Measurements from ENCODE around the gene PUS7L. TPM values are rescaled to one million over a fixed set of nuclear protein-coding genes. Genes with fewer than 3 reads are reported as not detected.

Gene PUS7L, protein sequence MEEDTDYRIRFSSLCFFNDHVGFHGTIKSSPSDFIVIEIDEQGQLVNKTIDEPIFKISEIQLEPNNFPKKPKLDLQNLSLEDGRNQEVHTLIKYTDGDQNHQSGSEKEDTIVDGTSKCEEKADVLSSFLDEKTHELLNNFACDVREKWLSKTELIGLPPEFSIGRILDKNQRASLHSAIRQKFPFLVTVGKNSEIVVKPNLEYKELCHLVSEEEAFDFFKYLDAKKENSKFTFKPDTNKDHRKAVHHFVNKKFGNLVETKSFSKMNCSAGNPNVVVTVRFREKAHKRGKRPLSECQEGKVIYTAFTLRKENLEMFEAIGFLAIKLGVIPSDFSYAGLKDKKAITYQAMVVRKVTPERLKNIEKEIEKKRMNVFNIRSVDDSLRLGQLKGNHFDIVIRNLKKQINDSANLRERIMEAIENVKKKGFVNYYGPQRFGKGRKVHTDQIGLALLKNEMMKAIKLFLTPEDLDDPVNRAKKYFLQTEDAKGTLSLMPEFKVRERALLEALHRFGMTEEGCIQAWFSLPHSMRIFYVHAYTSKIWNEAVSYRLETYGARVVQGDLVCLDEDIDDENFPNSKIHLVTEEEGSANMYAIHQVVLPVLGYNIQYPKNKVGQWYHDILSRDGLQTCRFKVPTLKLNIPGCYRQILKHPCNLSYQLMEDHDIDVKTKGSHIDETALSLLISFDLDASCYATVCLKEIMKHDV
- total RNA-seq (2014; rRNA removed; shearing (Covaris generic)) = 11.5 and 19.0 TPM in 2 replicates
- polyA plus RNA-seq (2015; cell fraction: cytosol; rRNA removed) = 3.9 and 8.8 TPM in 2 replicates
- polyA plus RNA-seq (2015; cell fraction: nucleus; rRNA removed) = 15.0 and 16.2 TPM in 2 replicates

- in situ Hi-C loops (cut with HindIII; ENCODE audit: low pct_unique_long_range_greater_than_20kb, low sequenced_read_pairs) = no loop called here
- DNase-seq (ENCODE audit: low read depth, low spot score) = peak; percentile 98
These were observed at the start of gene PUS7L, which contains the start of gene IRAK4 for GRCh38 chr12:43758728-43759563. Gene PUS7L, minus strand, starts transcription at chr12:43758790. Its CDS starts 3,545 bp downstream, at chr12:43755245. Gene IRAK4, plus strand, starts transcription at chr12:43758951. Its CDS starts 9,161 bp downstream, at chr12:43768112.

GRCh38 chr12:43807386-43807785 is 48.8 kb upstream of the PUS7L start:
- in situ Hi-C loops (cut with HindIII; ENCODE audit: low pct_unique_long_range_greater_than_20kb, low sequenced_read_pairs) = no loop called here
- DNase-seq (ENCODE audit: low read depth, low spot score) = no peak

DNA sequence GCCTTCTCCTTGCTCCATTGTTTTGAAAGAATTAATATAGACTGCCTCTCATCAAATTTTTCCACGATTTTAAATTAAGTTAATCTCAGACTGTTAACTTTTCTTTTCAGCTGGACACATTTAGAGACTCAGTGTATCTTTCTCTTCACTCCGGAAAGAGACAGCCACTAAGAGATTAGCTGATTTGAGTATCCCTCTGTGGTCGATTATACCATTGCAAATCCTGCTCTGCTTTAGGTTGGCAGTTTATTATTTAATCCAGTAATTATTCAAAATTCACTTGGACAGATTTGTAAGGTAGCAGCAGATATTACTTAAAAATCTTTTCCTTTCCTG is 48.1 kb upstream of the PUS7L start:
- no peak for DNase-seq (ENCODE audit: low read depth, low spot score)
- in situ Hi-C loops (cut with HindIII; ENCODE audit: low pct_unique_long_range_greater_than_20kb, low sequenced_read_pairs) = no loop called here

- in situ Hi-C loops (cut with HindIII; ENCODE audit: low pct_unique_long_range_greater_than_20kb, low sequenced_read_pairs) = no loop called here
- DNase-seq (ENCODE audit: low read depth, low spot score) = peak; percentile 84
These were observed 47.5 kb upstream of the PUS7L start, which contains the start of gene TWF1 for GRCh38 chr12:43805860-43806736. Gene TWF1, minus strand, starts transcription at chr12:43806317. Its CDS starts 72 bp downstream, at chr12:43806245.

DNA sequence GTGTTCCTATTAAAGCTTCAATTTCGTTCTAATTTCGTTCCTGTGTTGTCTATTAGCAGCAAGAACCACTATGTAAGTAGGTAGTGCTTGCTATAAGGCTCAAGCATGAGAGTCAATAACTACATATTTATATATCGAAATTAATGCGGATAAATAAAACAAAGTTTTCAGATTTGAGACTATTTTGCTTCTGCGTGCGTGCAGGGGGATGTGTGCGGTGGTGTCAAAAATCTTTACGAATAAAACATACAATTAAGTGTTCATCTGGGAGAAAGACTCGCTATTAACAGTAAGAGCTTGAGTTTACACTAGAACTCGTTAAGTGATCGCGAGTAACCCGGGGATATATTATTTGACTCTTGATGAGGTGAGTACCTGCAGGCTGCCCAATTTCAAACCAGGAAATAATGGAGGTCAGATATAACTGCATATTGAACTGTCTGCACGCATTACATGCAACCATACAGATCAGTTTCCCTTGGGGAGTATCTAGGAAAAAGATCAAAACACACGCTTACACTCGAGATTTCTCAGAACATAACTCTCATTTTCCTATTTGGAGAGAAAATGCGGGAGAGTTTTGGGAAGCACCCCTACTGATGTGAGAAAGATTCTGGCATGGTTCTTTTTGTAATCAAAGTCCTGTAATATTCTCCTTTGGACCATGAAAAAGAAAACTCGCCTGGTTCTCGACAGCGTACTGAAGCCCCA is 46.7 kb upstream of the PUS7L start:
- in situ Hi-C loops (cut with HindIII; ENCODE audit: low pct_unique_long_range_greater_than_20kb, low sequenced_read_pairs) = no loop called here
- DNase-seq (ENCODE audit: low read depth, low spot score) = peak; percentile 27

DNA sequence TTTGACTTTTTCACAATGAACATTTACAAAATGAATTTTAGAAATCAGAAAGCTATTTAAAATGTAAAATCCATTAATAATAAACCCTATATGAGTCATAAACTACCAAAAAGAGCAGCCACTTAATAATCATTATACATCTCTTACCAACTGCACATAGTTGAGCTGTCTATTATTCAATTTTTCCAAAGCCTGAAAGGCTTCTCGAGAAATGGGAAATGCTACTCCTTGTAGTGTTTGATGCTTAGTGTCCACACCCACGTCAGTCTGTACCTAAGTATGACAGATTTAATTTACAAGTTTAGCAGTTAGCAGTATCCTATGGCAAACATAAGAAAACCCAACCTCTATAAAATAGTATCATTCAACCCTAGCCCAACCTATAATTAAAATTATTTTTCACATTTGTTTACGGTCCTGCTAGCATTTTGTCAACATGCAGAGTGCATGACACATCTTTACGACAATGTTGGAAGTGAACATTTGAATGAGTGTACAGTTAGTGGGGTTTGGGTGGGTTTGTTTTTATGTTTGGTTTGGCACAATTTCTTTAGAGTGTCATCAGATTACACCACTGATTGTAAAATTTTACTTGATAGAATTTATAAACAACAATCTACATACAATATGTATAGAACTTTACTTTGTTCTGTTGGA is 39.1 kb upstream of the PUS7L start:
- in situ Hi-C loops (cut with HindIII; ENCODE audit: low pct_unique_long_range_greater_than_20kb, low sequenced_read_pairs) = no loop called here
- DNase-seq (ENCODE audit: low read depth, low spot score) = no peak

- no peak for DNase-seq (ENCODE audit: low read depth, low spot score)
- in situ Hi-C loops (cut with HindIII; ENCODE audit: low pct_unique_long_range_greater_than_20kb, low sequenced_read_pairs) = no loop called here
These were observed 37.2 kb upstream of the PUS7L start for GRCh38 chr12:43795716-43796280.

DNA sequence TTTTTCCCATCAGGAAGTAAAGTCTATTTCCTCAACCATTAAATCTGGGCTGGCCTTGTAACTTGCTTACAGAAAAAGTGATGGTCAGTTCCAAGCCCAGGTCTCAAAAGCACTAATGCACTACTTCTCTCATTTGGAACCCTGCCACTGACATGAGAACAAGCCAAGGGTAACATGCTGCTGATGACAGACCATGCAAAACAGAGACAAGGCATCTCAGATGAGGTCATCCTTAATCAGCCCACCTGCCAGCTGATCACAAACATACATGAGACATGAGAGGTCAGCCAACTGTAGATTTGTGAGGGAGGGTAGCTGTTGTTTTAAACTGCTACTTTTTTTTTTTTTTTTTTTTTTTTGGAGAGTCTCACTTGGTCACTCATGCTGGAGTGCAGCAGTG is 31.4 kb upstream of the PUS7L start:
- in situ Hi-C loops (cut with HindIII; ENCODE audit: low pct_unique_long_range_greater_than_20kb, low sequenced_read_pairs) = loop anchor here (10.0 kb wide), 1 partner anchor 95 kb away; no protein-coding TSS in a partner anchor
- DNase-seq (ENCODE audit: low read depth, low spot score) = no peak

DNA sequence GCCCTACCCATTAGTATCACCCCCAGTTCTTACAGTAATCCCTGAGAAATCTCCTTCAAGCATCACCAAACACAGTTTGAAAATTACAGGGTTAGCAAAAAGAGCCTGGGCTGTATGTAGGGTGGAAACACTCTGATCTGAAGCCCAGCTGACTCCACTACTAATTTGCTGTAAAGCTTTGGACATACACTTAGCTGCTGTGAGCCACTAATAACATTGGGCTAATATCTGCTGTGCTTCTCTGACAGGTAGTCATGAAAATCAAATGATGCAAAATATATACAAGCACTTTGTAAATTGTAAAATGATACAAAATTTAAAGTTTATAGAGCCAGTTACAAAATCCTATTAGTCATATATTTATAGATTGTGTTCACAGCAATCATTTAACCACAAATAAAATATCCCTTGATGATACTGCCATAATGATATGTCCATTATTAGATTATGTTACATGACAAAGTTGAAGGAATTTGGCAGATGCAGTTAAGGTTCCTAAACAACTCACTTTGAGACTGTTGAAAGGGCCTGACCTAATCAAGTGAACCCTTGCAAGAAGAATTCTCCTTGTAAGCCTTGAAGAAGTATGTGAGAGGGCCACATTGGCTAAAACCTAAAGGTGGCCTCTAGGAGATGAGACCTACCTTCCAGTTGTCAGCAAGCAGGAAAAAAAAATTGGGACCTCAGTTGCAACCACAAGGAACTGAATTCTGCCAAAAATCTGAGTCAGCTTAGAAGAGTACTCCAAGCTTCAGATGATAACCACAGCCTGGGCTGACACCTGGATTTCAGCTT is 28.5 kb upstream of the PUS7L start:
- DNase-seq (ENCODE audit: low read depth, low spot score) = no peak
- in situ Hi-C loops (cut with HindIII; ENCODE audit: low pct_unique_long_range_greater_than_20kb, low sequenced_read_pairs) = loop anchor here (10.0 kb wide), 1 partner anchor 98 kb away; no protein-coding TSS in a partner anchor

DNA sequence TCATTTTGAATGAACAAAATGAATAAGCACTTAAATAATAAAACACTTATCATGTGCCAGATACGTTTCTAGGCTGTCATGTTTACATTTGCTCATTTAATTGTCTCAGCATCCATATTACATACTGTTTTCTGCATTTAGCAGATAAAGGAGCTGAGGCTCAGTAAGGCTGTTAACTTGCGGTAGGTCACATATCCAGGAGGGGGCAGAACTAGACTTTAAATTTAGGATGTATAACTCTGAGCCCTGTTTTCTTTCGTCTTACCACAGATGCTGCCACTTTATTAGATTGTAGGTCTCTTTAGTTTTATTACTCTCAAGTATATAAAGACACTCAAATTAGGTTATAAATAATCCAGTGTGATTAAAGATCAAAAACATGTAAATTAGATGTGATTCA is 17.9 kb upstream of the PUS7L start:
- in situ Hi-C loops (cut with HindIII; ENCODE audit: low pct_unique_long_range_greater_than_20kb, low sequenced_read_pairs) = no loop called here
- peak; percentile 78 for DNase-seq (ENCODE audit: low read depth, low spot score)

DNA sequence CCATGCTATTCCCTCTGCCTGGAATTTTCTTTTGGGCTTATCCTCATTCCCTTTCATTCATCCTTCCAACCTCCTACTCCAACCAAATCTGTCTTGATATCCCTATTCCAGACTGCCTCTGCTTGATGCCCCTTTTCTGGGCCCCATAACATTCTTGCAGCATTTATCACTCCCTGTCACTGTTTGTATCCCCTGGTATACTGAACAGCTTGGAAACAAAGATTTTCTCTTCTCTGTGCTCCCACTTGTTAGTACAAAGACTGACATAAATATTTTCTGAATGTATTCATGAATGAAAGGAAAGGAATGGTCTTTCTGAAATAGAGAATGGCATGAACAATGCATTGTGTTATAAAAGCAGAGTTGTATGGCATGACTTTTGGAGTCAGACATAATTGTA is 7.7 kb upstream of the PUS7L start:
- DNase-seq (ENCODE audit: low read depth, low spot score) = no peak
- in situ Hi-C loops (cut with HindIII; ENCODE audit: low pct_unique_long_range_greater_than_20kb, low sequenced_read_pairs) = no loop called here

- no peak for DNase-seq (ENCODE audit: low read depth, low spot score)
- in situ Hi-C loops (cut with HindIII; ENCODE audit: low pct_unique_long_range_greater_than_20kb, low sequenced_read_pairs) = no loop called here
These were observed 5.9 kb upstream of the PUS7L start for GRCh38 chr12:43764528-43764927.

DNA sequence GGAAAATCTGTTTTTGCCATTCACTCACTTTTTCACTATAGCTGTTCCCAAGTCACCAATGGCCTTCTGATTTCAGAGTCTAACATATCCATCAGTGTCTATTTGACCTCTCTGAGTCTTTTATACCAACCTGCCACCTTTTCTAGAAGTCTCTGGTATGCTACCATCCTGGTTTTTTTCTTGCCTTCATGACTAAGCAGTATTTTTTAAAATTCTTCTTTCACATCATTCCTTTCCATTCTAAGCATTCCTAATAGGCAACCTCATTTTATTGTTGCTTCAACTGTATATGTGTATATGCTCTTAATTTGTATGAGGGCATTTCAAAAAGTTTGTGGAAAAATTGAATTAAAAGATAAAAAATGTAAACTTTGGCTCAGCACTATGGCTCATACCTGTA is 5.2 kb upstream of the PUS7L start:
- in situ Hi-C loops (cut with HindIII; ENCODE audit: low pct_unique_long_range_greater_than_20kb, low sequenced_read_pairs) = no loop called here
- no peak for DNase-seq (ENCODE audit: low read depth, low spot score)

DNA sequence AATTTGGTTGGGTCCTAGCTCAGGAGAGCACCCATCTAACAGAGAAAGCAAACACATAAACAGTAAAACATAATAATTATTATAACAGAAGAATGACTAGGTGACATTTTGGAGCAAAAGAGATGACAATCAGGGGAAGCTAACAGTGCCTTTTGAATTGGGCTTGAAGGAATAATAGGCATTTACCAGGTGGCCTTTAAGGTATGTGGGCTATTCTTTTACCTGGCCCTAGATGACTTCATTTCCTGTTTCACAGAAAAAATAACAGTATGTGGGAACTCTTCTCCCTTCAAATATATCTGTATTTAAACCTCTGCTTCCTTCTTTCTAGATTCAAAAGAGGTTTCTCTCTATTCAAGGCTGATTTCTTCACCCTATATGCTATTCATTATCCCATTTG is 4.0 kb upstream of the PUS7L start:
- DNase-seq (ENCODE audit: low read depth, low spot score) = no peak
- in situ Hi-C loops (cut with HindIII; ENCODE audit: low pct_unique_long_range_greater_than_20kb, low sequenced_read_pairs) = no loop called here

DNA sequence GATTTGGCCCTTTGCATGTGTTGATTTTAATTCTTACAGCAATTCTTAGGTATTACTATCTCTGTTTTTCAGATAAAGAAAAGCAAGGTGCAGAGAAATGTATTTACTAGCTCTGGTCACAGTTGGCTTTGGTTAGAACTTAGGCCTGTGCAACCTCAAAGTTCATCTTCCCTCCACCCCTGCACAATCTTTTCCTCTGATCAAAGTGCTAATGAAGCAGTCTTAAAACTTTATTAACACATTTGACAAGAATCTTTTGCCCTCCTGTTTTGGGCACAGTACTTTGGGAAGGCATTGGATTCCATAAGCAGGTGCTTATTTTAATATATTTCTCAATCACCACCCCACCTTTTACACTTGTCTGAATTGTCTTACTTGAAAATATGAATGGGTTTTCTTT is 2.9 kb upstream of the PUS7L start:
- DNase-seq (ENCODE audit: low read depth, low spot score) = no peak
- in situ Hi-C loops (cut with HindIII; ENCODE audit: low pct_unique_long_range_greater_than_20kb, low sequenced_read_pairs) = no loop called here
